Ishikawa (cell line): ENCODE data around the gene NEU3.

Experiments used
- CEBPB ChIP-seq: IDR thresholded peaks from 2 replicates; pipeline ENCODE4 v1.6.1; 2012
- CREB1 ChIP-seq: IDR thresholded peaks from 2 replicates; pipeline ENCODE4 v1.6.1; 2012; ENCODE audit warnings: low read depth
- EGR1 ChIP-seq: IDR thresholded peaks from 2 replicates; pipeline ENCODE4 v1.6.1; 2012
- EP300 ChIP-seq: IDR thresholded peaks from 2 replicates; pipeline ENCODE4 v1.6.1; 2012; ENCODE audit warnings: borderline replicate concordance
- FOXM1 ChIP-seq: IDR thresholded peaks from 2 replicates; pipeline ENCODE4 v1.6.1; 2012; ENCODE audit warnings: low read depth, borderline replicate concordance
- MAX ChIP-seq: IDR thresholded peaks from 2 replicates; pipeline ENCODE4 v1.6.1; 2012
- NFIC ChIP-seq: IDR thresholded peaks from 2 replicates; pipeline ENCODE4 v1.6.1; 2012
- RAD21 ChIP-seq: IDR thresholded peaks from 2 replicates; pipeline ENCODE4 v1.6.1; 2012; ENCODE audit warnings: low read depth
- REST ChIP-seq: IDR thresholded peaks from 2 replicates; pipeline ENCODE4 v1.6.1; 2012; ENCODE audit warnings: low read depth, mild to moderate bottlenecking
- TAF1 ChIP-seq: IDR thresholded peaks from 2 replicates; pipeline ENCODE4 v1.6.1; 2012; ENCODE audit warnings: low read depth, mild to moderate bottlenecking
- TCF12 ChIP-seq: IDR thresholded peaks from 2 replicates; pipeline ENCODE4 v1.6.1; 2012; ENCODE audit warnings: low read depth
- TEAD4 ChIP-seq: IDR thresholded peaks from 2 replicates; pipeline ENCODE4 v1.6.1; 2012
- USF1 ChIP-seq: IDR thresholded peaks from 2 replicates; pipeline ENCODE4 v1.6.1; 2012
- YY1 ChIP-seq: IDR thresholded peaks from 2 replicates; pipeline ENCODE4 v1.6.1; 2012; ENCODE audit warnings: low read depth
- ZBTB7A ChIP-seq: IDR thresholded peaks from 2 replicates; pipeline ENCODE4 v1.6.1; 2012; ENCODE audit warnings: low read depth

The NEU3 gene

GRCh38 chr11:75004215-75004614 lies 15.5 kb downstream of the NEU3 start:
- TF ChIP-seq USF1 (no peak), EGR1 (no peak), MAX (no peak), YY1 (no peak), TCF12 (no peak), TAF1 (no peak), REST (no peak), FOXM1 (no peak), ZBTB7A (no peak), RAD21 (no peak), NFIC (no peak), TEAD4 (no peak)

- no peak for TF ChIP-seq RAD21
- no peak for TF ChIP-seq REST
- TF ChIP-seq ZBTB7A: no peak
- no peak for TF ChIP-seq NFIC
- TF ChIP-seq CREB1: no peak
- no peak for TF ChIP-seq FOXM1
- no peak for TF ChIP-seq TAF1
- TF ChIP-seq TEAD4: no peak
- no peak for TF ChIP-seq TCF12
- no peak for TF ChIP-seq EP300
- no peak for TF ChIP-seq YY1
- TF ChIP-seq CEBPB: no peak
- TF ChIP-seq EGR1: no peak
- TF ChIP-seq MAX: no peak
These were observed 22.6 kb downstream of the NEU3 start for GRCh38 chr11:75011357-75011756.

GRCh38 chr11:75011872-75012271 lies 23.1 kb downstream of the NEU3 start:
- TF ChIP-seq USF1 (no peak), EP300 (no peak), FOXM1 (no peak), TAF1 (no peak), REST (no peak), MAX (no peak)

- no peak for TF ChIP-seq ZBTB7A
- TF ChIP-seq TAF1: no peak
These were observed 24.3 kb downstream of the NEU3 start for GRCh38 chr11:75013051-75013450.

- TF ChIP-seq TCF12: no peak
- no peak for TF ChIP-seq TEAD4
- no peak for TF ChIP-seq ZBTB7A
- TF ChIP-seq EGR1: no peak
- no peak for TF ChIP-seq FOXM1
- TF ChIP-seq EP300: no peak
- TF ChIP-seq REST: no peak
- no peak for TF ChIP-seq MAX
- TF ChIP-seq YY1: no peak
- no peak for TF ChIP-seq CREB1
- TF ChIP-seq NFIC: no peak
- no peak for TF ChIP-seq TAF1
- TF ChIP-seq RAD21: no peak
- no peak for TF ChIP-seq USF1
- TF ChIP-seq CEBPB: no peak
These were observed 25.4 kb downstream of the NEU3 start for GRCh38 chr11:75014129-75014528.
